Measurements from ENCODE around the gene ZBTB40.

DNA sequence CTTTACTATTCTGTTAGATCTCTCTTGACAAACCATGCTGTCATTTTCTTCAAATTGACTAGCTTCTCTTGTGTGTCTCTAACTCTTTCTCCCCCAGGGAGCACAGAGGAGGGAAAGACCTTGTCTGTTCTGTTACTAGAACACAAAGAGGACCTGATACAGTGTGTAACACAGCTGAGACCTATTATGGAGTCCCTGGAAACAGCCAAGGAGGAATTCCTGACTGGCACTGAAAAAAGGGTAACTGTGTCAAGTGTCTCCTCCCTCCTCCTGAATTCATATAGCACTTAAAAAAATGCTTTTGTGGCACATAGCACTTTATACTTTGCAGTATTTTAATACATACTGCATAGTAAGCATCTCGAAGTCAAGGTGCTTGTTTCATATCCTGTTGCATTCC is 50.6 kb downstream of the ZBTB40 start:
- TF ChIP-seq, protein P1, sequence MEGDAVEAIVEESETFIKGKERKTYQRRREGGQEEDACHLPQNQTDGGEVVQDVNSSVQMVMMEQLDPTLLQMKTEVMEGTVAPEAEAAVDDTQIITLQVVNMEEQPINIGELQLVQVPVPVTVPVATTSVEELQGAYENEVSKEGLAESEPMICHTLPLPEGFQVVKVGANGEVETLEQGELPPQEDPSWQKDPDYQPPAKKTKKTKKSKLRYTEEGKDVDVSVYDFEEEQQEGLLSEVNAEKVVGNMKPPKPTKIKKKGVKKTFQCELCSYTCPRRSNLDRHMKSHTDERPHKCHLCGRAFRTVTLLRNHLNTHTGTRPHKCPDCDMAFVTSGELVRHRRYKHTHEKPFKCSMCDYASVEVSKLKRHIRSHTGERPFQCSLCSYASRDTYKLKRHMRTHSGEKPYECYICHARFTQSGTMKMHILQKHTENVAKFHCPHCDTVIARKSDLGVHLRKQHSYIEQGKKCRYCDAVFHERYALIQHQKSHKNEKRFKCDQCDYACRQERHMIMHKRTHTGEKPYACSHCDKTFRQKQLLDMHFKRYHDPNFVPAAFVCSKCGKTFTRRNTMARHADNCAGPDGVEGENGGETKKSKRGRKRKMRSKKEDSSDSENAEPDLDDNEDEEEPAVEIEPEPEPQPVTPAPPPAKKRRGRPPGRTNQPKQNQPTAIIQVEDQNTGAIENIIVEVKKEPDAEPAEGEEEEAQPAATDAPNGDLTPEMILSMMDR (IDR thresholded peaks at IDR 0.05; ENCODE audit: low read length) = no peak
- no peak for TF ChIP-seq EZH2phosphoT487 (IDR thresholded peaks at IDR 0.05; ENCODE audit: low read length)
- no peak for TF ChIP-seq EZH2 (optimal IDR thresholded peaks at IDR 0.05; ENCODE audit: low read depth, low read length)
